Peyer's patch (tissue), 4 donors: ENCODE data around the gene EXOC1L.

Experiments
- CTCF ChIP-seq, 6 experiments: fragments of 450-650 bp in 4 of 6; fragments of 200-600 bp in 2 of 6; sonication (generic) in 1 of 6; IDR thresholded peaks; one replicate each; pipeline ENCODE4 v1.5.1; 2017 to 2019; ENCODE audit warnings: antibody characterized with exemption in 6 of 6, mild to moderate bottlenecking in 3 of 6, moderate library complexity in 1 of 6
- POLR2A ChIP-seq, 2 donors: fragments of 450-650 bp; IDR thresholded peaks; one replicate each; pipeline ENCODE4 v1.5.1; 2017; ENCODE audit warnings: antibody characterized with exemption in 2 of 2, mild to moderate bottlenecking in 2 of 2, moderate library complexity in 2 of 2

- no peak for TF ChIP-seq CTCF (IDR thresholded peaks at IDR 0.05)
- TF ChIP-seq POLR2A (IDR thresholded peaks at IDR 0.05), result no peak
Observed at GRCh38 chr4:55826986-55827385, 7.4 kb downstream of the EXOC1L start.
